ENCODE measurements around the gene SCFD1.
A peak's percentile ranks its signal among the peaks of the same experiment; 100 is the strongest.
"Not testable (repeated sequence)": the region's sequence is repeated elsewhere in the genome, so short reads cannot be mapped to it uniquely, and the experiment has no call there.

SCFD1 gene, protein sequence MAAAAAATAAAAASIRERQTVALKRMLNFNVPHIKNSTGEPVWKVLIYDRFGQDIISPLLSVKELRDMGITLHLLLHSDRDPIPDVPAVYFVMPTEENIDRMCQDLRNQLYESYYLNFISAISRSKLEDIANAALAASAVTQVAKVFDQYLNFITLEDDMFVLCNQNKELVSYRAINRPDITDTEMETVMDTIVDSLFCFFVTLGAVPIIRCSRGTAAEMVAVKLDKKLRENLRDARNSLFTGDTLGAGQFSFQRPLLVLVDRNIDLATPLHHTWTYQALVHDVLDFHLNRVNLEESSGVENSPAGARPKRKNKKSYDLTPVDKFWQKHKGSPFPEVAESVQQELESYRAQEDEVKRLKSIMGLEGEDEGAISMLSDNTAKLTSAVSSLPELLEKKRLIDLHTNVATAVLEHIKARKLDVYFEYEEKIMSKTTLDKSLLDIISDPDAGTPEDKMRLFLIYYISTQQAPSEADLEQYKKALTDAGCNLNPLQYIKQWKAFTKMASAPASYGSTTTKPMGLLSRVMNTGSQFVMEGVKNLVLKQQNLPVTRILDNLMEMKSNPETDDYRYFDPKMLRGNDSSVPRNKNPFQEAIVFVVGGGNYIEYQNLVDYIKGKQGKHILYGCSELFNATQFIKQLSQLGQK

DNA sequence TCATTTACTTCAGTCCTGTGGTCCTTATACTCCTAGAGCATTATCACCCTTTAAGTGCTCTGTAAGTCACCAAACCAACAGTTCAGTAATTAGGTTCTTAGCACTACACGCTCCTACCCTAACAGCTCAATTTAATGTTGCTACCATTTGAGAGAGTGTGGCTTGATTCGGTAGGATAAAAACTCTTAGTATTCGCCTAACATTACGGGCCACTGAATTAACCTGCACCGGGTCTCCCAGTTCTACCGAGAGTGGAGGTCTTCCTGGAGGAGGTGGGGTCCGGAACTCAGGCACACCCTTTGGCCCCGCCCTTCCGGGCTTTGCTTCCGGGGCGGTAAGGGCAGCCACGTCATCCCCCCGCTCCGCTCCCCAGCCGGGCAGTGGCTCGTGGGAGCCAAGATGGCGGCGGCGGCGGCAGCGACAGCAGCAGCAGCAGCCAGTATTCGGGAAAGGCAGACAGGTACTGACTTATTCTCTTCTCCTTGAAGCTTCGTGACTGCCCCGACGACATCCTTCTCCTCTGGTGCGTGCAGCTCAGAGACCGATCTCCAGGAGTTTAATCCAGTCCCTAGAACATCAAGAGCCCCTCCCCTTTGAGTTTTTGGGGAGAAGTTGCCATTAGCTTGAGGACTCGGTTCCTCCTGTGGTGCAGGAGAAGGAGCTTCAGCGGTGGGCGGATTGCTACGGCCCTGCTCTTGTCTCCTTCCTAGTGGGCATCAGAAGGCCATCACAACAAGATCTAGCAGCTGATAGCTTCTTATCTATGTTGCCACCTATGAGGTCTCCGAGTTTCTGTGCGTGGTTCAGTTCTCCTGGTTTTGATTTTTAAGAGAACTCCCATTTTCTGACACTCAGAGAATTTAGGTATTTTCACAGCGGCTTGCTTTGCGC lies at the start of gene SCFD1:
Gene SCFD1, plus strand, starts transcription at position 380 of the 891 bp plus-strand sequence. Its CDS starts 20 bp downstream, at position 400.
- Mint-ChIP-seq H3K4me1 (ENCODE audit: low read depth) (peaks cover 27% of the 10 kb centered on the region), H3K27ac (peak within 1 kb of the TSS; percentile 95), H3K9me3 (no peaks in the 10 kb centered on the region), H3K36me3 (ENCODE audit: low read depth) (peaks cover 11% of the 10 kb centered on the region), H3K4me3 (peak within 1 kb of the TSS; percentile 91), H3K27me3 (ENCODE audit: low read depth) (no peaks in the 10 kb centered on the region)

DNA sequence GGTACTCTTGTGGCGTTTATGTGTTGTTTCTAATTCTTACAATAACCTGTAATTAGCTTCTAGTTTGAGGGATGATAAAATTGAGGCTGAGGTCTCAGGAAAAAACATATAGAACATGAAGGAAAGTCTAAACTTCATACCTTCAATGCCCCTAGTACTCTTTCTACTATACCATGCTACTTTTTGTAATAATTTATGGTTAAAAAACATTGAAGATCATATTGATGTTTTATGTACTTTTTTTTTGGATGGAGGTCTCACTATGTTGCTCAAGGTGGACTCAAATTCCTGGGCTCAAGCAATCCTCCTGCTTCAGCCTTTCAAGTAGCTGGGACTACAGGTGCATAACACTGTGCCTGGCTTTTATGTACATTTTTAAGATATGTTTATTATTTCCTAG lies 49.3 kb upstream of the SCFD1 start:
- Mint-ChIP-seq H3K27ac (no peak overlapping the region), H3K4me3 (no peak overlapping the region), H3K36me3 (ENCODE audit: low read depth) (peaks cover 14% of the 10 kb centered on the region), H3K27me3 (ENCODE audit: low read depth) (no peaks in the 10 kb centered on the region), H3K4me1 (ENCODE audit: low read depth) (peaks cover 49% of the 10 kb centered on the region), H3K9me3 (no peaks in the 10 kb centered on the region)

DNA sequence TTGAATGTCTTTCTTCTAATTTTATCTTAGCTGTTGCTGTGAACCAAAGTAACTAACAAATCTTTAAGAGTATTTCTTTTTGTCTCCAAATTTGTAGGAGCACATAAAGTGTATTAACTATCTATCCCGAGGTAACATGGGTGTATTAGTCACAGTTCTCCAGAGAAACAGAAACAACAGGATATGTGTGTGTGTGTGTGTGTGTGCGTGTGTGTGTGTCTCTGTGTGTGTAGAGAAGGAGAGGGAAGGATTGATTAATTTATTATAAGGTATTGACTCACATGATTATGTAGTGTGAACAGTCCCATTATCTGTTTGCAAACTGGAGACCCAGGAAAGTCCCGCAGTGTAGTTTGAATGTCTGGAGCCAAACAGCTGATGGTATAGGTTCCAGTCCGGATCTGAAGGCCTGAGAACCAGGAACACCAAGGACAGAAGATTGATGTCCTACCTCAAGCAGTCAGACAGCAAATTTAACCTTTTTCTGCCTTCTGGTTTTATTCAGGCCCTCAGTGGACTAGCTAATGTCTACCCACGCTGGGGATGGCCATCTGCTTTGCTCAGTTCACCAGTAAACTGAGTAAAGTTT lies 48.8 kb upstream of the SCFD1 start:
- H3K27ac Mint-ChIP-seq: peak overlapping the region; percentile 2
- H3K9me3 Mint-ChIP-seq: no peaks in the 10 kb centered on the region
- H3K27me3 Mint-ChIP-seq (ENCODE audit: low read depth): no peaks in the 10 kb centered on the region
- H3K4me3 Mint-ChIP-seq: no peak overlapping the region
- peaks cover 48% of the 10 kb centered on the region for H3K4me1 Mint-ChIP-seq (ENCODE audit: low read depth)
- peaks cover 14% of the 10 kb centered on the region for H3K36me3 Mint-ChIP-seq (ENCODE audit: low read depth)

DNA sequence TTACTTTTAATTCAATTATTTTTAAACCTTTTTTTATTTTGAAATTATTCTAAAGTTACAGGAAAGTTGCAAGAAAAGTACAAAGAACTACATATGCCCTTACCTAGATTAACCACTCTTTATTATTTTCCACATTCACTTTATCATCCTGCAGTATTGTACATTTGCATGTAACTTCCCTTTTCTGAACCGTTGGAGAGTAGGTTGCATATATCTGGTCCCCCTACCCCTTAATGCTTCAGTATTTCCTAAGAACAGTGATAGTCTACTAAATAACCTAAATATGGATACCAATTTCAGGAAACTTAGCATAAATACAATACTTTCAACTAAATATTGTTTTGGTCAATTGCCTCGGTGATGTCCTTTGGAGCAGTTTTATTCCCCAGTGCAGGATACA lies 48.2 kb upstream of the SCFD1 start:
- Mint-ChIP-seq H3K4me1 (ENCODE audit: low read depth) (peaks cover 50% of the 10 kb centered on the region), H3K4me3 (no peak overlapping the region), H3K27ac (no peak overlapping the region), H3K36me3 (ENCODE audit: low read depth) (peaks cover 14% of the 10 kb centered on the region), H3K27me3 (ENCODE audit: low read depth) (no peaks in the 10 kb centered on the region), H3K9me3 (no peaks in the 10 kb centered on the region)

DNA sequence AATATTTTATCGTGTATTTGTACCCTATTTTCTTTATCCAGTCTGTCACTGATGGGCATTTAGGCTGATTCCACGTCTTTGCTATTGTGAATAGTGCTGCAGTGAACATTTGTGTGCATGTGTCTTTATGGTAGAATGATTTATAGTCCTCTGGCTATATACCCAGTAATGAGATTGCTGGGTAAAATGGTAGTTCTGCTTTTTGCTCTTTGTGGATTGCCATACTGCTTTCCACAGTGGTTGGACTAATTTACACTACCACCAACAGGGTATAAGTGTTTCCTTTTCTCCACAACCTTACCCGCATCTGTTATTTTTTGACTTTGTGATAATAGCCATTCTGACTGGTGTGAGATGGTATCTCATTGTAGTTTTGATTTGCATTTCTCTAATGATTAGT lies 47.3 kb upstream of the SCFD1 start:
- H3K36me3 Mint-ChIP-seq (ENCODE audit: low read depth): peaks cover 14% of the 10 kb centered on the region
- H3K4me1 Mint-ChIP-seq (ENCODE audit: low read depth): peaks cover 45% of the 10 kb centered on the region
- H3K27me3 Mint-ChIP-seq (ENCODE audit: low read depth): not testable (repeated sequence)

DNA sequence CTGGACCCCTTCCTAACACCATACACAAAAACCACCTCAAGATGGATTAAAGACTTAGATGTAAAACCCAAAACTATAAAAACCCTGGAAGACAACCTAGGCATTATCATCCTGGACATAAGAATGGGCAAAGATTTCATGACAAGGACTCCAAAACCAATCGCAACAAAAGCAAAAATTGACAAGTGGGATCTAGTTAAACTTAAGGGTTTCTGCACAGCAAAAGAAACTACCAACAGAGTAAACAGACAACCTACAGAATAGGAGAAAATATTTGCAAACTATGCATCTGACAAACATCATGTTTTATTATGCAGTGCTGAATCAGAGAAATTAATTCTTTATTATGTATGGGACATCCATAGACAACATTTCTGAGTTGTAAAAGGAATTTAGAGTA lies 45.8 kb upstream of the SCFD1 start:
- not testable (repeated sequence) for H3K27me3 Mint-ChIP-seq (ENCODE audit: low read depth); H3K9me3 Mint-ChIP-seq; H3K27ac Mint-ChIP-seq; H3K4me3 Mint-ChIP-seq
- peaks cover 33% of the 10 kb centered on the region for H3K4me1 Mint-ChIP-seq (ENCODE audit: low read depth)
- H3K36me3 Mint-ChIP-seq (ENCODE audit: low read depth): peaks cover 14% of the 10 kb centered on the region

More for the DNA sequence above, 47.3 kb upstream of the SCFD1 start:
- not testable (repeated sequence) for H3K27ac Mint-ChIP-seq, H3K4me3 Mint-ChIP-seq, H3K9me3 Mint-ChIP-seq

DNA sequence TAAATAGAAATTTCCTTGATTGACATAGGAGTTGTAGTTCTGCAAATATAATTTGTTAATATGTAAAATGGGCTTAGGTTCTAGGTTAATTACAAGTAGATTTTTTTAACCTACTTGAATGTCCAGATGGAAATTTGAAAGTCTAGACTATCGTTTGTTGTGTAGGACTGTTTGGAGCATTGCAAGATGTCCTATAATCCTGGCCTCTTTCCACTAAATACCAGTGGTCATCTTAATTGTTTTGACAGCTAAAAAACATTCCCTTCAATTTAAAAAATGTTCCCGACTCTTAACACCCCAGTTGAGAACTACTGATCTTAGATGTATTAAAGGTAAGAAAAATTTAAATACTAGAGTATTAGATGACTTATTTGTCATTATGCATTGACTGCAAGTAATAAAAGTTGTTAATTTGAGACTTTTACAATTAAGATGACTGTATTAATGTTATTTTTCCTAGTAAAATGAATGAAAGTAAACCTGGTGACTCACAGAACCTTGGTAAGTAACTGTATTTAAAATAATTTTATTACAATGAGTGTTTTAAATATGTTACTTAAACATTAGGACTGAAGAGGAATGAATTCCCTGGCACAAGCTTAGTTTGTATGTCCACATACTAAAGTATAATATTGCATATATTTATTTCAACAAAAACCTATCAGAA lies 41.4 kb upstream of the SCFD1 start:
- Mint-ChIP-seq H3K27me3 (ENCODE audit: low read depth) (no peaks in the 10 kb centered on the region), H3K4me3 (no peak overlapping the region), H3K27ac (no peak overlapping the region), H3K9me3 (peaks cover 22% of the 10 kb centered on the region), H3K36me3 (ENCODE audit: low read depth) (peaks cover 34% of the 10 kb centered on the region), H3K4me1 (ENCODE audit: low read depth) (peaks cover 20% of the 10 kb centered on the region)

DNA sequence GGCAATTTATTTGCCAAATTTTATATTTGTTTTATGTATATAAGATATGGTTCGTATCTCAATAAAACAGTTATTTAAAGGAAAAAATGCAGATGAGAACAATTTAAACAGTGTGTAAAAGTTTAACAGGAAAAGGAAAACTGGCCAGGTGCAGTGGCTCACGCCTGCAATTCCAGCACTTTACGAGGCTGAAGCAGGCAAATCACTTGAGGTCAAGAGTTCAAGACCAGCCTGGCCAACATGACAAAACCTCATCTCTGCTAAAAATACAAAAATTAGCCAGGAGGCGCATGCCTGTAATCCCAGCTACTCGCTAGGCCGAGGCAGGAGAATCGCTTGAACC lies 40.9 kb upstream of the SCFD1 start:
- Mint-ChIP-seq H3K27ac (no peak overlapping the region), H3K4me3 (no peak overlapping the region), H3K36me3 (ENCODE audit: low read depth) (peaks cover 38% of the 10 kb centered on the region), H3K4me1 (ENCODE audit: low read depth) (peaks cover 18% of the 10 kb centered on the region), H3K27me3 (ENCODE audit: low read depth) (no peaks in the 10 kb centered on the region), H3K9me3 (peaks cover 23% of the 10 kb centered on the region)

DNA sequence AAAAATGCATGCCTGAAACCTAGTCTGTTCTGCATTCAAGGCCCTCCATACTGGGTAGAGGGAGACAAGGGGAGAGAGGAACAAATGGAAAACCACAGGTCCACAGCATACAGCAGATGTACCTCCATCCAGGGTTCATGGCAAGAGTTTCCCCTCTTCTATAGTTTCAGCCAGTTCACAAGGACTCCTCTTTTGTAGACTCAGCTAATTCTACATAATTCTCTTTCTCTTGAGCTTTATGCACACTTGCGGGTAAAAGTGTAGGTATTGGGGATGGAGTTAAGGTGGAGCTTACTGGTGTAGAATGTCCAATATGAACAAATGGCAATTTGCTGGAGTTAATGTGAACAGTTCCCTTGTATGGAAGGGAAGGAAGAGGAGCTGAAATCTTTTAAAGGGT lies 39.7 kb upstream of the SCFD1 start:
- Mint-ChIP-seq H3K27me3 (ENCODE audit: low read depth) (no peaks in the 10 kb centered on the region), H3K27ac (no peak overlapping the region), H3K36me3 (ENCODE audit: low read depth) (peaks cover 40% of the 10 kb centered on the region), H3K4me1 (ENCODE audit: low read depth) (peaks cover 16% of the 10 kb centered on the region), H3K4me3 (no peak overlapping the region), H3K9me3 (peaks cover 23% of the 10 kb centered on the region)

DNA sequence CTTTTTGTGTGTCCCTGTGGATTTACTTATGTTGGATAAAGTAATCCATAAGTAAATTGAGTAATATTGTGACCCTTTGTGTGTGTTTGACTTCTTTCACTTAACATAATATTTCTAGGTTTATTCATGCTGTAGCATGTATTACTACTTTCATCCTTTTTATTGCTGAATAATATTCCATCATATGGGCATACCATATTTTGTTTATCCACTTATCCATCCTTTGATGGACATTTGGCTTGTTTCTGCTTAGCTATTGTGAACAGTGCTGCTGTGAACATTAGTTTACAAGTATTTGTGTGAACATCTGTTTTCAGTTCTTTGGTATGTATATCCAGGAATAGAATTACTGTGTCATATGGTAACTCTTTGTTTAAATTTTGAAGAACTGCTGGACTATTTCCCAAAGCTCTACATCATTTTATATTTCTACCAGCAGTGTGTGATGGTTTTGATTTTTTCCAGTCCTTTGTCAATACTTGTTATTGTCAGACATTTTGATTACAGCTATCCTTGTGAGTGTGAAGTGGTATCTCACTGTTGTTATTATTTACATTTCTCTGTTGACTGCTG lies 38.0 kb upstream of the SCFD1 start:
- no peak overlapping the region for H3K27ac Mint-ChIP-seq
- H3K36me3 Mint-ChIP-seq (ENCODE audit: low read depth): peaks cover 39% of the 10 kb centered on the region
- no peak overlapping the region for H3K4me3 Mint-ChIP-seq
- peaks cover 23% of the 10 kb centered on the region for H3K9me3 Mint-ChIP-seq
- H3K4me1 Mint-ChIP-seq (ENCODE audit: low read depth): peaks cover 15% of the 10 kb centered on the region
- H3K27me3 Mint-ChIP-seq (ENCODE audit: low read depth): no peaks in the 10 kb centered on the region

DNA sequence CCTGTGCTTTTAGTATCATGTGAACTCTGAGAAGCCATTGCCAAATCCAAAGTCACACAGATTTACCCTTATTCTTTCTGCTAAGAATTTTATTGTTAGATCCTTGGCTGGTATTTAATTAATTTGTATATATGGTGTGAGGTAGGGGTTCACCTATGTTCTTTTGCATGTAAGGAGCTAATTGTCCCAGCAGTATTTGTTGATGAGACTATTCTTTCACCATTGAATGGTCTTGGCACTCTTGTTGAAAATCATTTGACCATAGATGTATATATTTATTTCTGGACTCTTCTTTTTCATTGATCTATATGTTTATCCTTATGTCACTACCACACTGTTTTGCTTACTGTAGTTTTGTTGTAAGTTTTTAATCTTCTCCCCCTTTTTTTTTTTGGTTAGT lies 36.9 kb upstream of the SCFD1 start:
- Mint-ChIP-seq H3K27ac (no peak overlapping the region), H3K36me3 (ENCODE audit: low read depth) (peaks cover 48% of the 10 kb centered on the region), H3K4me1 (ENCODE audit: low read depth) (peaks cover 15% of the 10 kb centered on the region)

DNA sequence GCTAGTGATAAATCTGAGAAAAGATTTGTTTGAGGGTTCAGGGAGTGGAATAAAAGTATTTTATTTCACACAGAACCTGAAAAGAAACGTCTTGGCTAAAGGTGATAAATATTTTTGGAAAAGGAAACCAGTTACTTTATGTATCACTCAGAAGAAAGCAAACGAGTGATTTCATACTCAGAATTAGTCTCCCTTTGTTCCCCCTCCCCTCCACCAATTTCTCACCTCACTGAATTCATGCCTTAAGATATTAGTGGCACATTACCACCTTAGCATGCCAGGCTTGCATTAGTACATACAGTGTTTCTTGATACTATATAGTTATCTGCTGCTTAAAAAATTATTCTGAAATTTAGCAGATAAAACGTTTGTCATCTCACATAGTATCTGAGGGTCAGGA lies 35.0 kb upstream of the SCFD1 start:
- Mint-ChIP-seq H3K4me3 (no peak overlapping the region), H3K9me3 (peaks cover 23% of the 10 kb centered on the region), H3K4me1 (ENCODE audit: low read depth) (peaks cover 17% of the 10 kb centered on the region), H3K27ac (no peak overlapping the region), H3K27me3 (ENCODE audit: low read depth) (no peaks in the 10 kb centered on the region), H3K36me3 (ENCODE audit: low read depth) (peaks cover 56% of the 10 kb centered on the region)

More for the DNA sequence above, 36.9 kb upstream of the SCFD1 start:
- Mint-ChIP-seq H3K9me3 (peaks cover 23% of the 10 kb centered on the region), H3K27me3 (ENCODE audit: low read depth) (no peaks in the 10 kb centered on the region), H3K4me3 (no peak overlapping the region)

DNA sequence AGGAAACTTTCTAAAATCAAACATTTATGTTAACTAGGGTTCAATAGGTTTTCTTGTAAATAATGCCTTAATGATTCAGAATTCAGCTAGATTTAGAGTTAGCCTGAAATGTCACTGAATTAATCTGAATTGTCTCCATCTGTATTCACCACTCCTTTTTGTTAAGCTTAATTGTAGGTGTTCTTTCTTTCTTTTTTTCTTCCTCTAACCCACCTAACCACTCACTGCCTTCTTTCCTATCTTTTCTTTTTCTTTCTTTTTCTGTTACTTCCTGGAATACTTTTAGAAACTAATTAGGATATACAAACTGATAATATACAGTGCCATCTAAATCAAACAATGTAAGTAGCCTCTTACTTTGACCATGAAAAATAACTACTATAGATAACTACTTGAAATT lies 33.2 kb upstream of the SCFD1 start:
- Mint-ChIP-seq H3K4me1 (ENCODE audit: low read depth) (peaks cover 15% of the 10 kb centered on the region), H3K4me3 (no peak overlapping the region), H3K27me3 (ENCODE audit: low read depth) (no peaks in the 10 kb centered on the region), H3K27ac (peak overlapping the region; percentile 14), H3K9me3 (peaks cover 15% of the 10 kb centered on the region), H3K36me3 (ENCODE audit: low read depth) (peaks cover 42% of the 10 kb centered on the region)

DNA sequence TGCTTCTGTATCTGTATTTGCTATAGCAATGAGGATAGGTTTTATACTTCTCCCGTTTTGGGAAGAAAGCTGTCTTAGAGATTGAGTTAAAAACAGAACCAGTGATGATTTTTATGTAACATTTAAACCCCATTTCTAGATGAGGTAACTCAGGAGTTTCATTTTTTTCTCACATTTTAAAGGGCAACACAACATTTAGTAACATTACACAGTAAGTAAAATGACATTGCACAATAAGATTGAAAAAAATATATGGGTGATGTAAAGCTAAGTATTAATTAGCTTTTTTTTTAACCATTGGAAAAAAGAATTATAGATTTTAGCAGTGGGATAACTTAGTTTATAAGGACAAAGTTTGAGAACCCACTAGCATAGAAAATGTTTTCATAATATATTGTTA lies 25.2 kb upstream of the SCFD1 start:
- Mint-ChIP-seq H3K9me3 (no peaks in the 10 kb centered on the region), H3K36me3 (ENCODE audit: low read depth) (peaks cover 22% of the 10 kb centered on the region), H3K4me1 (ENCODE audit: low read depth) (peaks cover 2% of the 10 kb centered on the region), H3K27me3 (ENCODE audit: low read depth) (no peaks in the 10 kb centered on the region), H3K4me3 (no peak overlapping the region), H3K27ac (no peak overlapping the region)
